SHP77 treated with DMSO at 0.1 percent for 48 hours (cell line): ENCODE results near the gene MYBBP1A.

Experiments used
- DNase-seq: peaks from one replicate; lab custom pipeline; 2025; lab: John Stamatoyannopoulos, UW

MYBBP1A gene

DNA sequence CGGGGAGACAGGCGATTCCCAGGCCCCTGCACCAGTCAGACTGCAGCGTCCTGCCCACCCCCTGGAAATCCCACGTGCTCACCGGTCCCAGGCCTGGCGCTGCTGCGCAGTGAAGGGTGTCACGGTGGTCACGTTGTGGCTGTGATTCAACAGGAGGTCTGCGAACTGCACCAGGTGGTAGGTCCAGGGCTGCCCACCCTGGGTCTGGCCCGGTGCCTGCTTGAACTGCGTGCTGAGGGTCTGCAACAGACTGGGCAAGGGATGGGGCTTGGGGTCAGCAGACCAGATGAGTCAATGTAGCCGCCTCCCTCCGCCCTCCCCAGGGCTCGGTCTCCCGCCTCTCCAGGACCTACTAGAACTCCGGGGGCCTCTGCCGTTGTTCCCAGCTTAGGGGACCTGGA is 7.1 kb downstream of the MYBBP1A start:
- no peak for DNase-seq

DNA sequence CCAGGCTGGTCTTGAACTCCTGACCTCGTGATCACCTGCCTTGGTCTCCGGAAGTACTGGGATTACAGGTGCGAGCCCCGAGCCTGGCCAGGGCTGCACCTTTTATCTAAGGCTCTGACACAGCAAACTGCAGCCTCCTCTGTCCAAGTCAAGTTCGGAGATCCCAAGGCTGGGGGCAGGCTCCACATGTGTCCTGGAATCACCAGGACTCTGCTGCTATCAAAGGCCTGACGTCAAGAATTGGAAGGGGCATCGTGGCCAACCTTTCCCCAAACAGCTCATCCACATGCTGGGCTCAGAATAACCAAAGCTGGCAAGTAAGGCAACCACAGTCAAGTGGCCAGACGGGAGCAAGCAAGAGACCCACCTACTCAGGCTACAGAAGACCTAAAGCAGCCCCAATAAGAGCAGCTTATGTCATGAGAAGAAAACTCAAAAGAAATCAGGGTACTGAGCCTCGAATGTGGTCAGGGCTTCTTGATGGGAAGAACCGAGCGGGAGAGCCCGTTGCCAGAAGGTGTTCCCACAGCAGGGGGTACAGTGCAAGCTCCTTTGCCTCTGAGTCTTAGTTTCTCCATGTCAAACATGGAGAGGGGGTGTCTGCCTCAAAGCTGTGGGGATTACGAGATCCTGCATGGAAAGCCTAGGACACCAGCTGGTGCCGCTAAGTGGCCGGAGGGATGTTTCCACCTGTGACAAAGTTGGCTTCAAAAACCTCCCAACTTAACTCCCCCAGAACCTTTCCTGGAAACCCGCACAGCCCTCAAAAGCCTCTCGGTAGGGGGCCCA is 7.9 kb downstream of the MYBBP1A start:
- DNase-seq = no peak

DNA sequence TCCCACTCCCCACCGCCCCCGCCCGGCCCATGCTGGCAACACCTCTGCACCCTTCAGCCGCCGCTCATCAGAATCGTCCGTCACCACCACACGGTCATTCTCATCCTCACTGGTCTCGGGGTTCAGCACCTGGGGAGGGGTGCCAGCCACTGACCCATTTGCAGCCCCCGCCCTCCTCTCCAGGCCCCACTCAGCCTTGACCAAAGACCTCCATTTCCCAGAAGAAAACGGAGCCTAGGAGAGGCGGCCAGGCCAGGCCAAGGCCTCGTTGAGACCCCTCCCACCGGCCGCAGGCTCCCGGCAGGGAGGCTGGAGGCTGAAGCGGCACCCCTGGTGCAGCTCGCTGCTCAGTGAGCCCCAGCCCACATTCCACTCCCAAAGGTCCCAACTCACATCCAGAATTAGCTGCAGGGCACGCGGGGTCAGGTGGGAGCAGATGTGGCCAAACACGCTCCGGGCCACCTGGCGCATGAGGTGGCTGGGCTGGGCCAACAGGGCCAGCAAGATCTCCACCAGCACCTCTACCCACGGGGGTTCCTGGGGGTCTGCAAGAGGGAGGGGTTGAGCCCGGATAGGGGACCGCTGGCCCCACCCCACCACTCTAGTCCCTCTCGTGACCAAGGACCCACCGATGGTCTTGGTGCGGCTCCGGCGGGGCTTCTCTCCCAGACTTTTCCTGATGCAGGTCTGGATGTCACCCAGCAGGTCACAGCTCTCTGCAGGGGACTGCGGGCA is 9.8 kb downstream of the MYBBP1A start:
- DNase-seq = no peak

DNA sequence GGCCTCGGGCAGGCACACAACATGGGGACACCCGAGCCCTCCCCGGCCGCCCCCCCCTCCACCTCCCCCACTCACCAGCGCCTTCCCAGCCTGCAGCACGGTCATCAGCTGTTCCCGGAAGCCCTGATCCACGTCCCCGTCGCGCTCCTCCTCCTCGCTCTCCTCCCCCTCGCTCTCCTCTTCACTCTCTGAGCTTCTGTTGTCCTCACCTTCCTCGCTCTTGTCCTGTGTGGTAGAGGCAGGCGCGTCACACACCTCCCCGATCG is 10.3 kb downstream of the MYBBP1A start:
- no peak for DNase-seq

DNA sequence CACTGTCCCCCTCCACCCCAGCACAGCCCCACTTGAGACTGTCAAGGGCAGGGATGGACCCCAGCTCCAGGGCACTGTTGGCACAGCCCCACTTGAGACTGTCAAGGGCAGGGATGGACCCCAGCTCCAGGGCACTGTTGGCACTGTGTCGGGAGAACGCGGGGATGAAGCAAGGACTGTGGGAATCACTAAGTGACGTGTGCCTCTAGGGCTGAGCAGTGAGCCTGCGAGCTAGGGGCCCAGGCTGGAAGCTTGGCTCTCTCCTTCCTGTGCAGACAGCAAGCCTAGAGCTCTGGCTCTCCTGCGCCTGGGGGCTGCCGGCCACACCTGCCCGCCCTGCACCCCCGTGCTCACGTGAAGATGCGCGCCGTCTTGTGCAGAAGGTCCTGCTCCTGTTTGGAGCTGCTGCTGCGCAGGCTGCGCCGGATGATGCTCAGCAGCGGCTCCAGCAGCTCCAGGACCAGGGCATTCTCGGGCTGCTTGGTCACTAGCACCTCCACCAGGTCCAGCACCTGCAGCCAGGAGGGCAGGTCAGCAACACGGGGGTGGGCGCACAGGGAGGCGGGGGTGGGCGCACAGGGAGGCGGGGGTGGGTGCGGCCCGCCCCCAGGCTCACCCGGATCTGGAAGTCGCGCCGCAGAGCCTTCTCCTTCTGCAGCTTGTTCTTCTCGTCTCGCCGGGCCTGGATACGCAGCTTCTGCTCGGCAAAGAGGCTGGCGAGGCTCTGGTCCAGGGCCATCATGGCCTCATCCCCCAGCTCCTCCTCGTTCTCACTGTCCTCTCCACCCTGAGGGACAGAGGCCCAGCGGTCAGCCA is 10.8 kb downstream of the MYBBP1A start:
- no peak for DNase-seq

DNA sequence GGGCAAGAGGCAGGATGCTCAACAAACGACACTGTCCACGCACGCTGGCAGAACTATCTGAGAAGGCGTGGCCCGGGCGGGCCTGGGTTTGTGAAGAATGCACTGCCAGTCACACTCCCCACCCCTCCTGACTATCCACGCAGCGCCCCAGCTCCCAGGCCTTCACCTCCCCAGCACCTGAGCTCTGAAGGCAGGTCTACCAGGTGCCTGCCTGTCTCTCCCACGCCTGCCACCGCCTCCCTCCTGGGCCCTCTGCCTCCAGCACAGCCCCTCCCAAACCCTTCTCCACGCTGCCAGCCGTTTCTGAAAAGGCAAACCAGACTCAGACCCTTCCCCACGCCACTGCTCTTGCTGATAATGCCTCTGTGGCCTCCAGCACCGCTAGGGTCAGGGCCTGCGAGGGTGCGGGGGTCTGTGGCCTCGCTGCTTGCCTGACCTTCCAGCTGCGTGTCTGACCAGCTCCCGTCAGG is 11.6 kb downstream of the MYBBP1A start:
- no peak for DNase-seq

DNA sequence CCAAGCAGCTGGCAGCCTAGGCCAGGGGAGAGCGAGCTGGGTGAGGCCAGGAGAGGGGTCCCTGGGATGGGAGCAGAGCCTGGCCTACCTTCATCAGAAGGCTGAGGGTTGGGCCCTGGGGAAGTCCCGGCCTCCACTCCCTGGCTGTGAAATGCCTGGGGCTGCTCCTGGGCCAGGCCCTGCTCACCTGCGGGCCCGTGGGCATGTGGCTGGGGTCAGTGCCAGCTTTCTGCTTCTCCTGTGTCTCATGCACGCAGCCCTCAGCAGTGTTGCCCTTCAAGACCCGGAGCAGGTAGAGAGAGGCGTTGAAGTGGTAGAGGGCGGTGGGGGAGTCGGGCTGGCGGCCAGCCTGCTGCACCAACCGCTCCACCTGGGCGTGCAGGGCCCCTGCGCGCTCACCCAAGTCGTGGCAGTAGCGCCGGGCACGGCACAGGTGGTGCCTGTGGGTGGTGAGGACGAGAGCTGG is 12.4 kb downstream of the MYBBP1A start:
- no peak for DNase-seq

GRCh38 chr17:4542003-4542725 is 13.0 kb downstream of the MYBBP1A start:
- DNase-seq = no peak

GRCh38 chr17:4541328-4542002 is 13.7 kb downstream of the MYBBP1A start:
- DNase-seq = no peak

DNA sequence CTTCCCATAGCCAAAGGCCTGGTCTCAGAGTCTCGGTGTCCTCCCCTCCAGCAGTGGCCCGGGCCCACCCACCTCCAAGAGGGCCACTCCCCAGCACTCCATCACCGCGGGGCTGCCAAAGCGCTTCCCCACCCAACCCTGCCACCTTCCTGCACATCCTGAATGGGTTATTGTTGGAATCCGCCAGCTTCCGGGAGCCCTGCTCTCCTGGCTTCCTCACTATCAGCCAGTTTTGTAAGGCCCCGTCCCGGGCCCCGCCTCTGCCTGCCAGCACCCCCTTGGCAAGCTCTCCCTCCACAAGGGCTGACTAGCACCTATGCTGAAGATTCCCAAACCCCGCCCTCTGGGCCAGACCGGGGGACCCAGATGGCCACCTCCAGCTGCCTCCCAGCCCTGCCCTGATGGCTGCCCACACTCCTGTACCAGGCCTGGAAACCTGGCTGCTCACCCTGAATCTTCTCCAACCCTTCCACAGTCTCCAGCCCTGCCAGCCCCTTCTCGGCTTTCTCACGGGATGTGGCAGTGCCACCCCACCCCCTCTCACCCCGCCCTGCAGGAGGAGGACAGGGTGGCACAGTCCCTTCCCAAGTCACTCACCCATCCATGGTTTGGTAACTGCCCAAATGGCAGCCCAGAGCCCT is 14.4 kb downstream of the MYBBP1A start:
- DNase-seq = no peak

- DNase-seq = no peak
These were observed 14.9 kb downstream of the MYBBP1A start for GRCh38 chr17:4540224-4540651.

GRCh38 chr17:4539576-4540223 is 15.5 kb downstream of the MYBBP1A start:
- DNase-seq = no peak

- no peak for DNase-seq
These were observed 16.2 kb downstream of the MYBBP1A start for GRCh38 chr17:4539025-4539424.

DNA sequence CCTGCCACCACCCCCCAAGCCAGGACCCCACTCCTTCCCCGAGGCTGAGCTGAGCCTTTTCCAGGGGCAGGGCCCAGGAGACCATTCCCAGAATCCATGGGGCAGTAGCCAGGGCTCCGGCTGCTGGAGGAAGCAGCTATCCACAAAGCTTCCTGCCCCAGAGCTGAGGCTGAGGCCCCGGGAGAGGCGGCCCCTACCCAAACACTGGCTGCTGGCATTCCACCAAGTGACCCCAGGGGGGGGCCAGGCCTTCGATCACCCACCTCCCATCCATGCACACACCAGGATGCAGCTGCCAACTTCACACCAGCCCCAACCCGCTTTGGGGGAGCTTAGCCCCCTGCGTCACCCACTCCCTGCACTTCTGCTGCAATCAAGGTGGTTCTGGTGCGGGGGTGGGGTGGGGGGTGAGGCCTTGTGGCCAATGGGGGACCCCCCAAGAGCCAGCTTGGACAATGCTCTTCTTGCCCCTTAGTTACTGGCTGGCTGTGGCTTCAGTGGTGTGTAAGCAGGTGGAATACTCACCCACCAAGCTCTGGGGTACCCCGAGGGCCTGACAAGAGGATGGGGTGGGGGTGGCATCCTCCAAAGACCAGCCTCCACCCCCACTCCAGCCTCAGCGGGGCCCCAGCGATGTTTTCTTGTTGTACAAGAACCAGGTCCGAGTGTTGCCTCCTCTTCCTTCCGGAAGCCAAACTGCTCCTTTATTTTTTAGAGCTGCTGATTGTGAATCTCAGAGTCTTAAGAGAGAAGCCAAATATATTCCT is 16.8 kb downstream of the MYBBP1A start:
- no peak for DNase-seq

- DNase-seq = no peak
These were observed 17.5 kb downstream of the MYBBP1A start for GRCh38 chr17:4537451-4538235.

DNA sequence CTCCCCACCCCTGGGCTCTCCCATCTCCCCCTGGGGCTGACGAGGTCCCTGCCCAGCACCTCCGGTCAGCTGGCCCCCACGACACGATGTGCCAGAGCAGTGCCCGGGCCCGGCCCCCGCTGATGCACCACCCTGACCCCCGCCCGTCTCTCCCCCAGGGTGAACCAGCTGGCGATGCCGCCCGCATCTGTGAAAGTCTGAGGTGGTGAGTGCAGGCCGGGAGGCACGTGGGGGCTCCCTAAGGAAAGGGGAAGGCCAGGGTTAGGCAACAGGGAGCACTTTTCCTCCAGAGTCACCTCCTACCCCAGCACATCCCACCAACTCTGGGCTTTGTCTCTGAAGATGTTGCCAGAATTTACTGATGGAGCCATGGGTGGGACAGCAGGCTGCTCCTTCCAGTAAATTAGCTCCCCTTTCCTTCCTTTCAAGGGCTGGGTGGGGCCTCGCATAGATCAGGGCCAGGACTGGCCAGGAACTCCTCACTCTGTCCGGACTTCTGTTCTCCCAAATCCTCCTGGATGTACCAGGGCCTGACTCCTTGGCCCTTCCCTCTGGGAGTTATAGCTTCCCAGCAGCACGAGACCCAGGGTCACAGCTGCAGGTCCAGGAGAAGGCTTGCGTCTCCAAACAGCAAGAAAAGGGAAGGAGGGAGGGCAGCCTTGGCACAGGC is 18.3 kb downstream of the MYBBP1A start:
- no peak for DNase-seq

GRCh38 chr17:4536259-4536741 is 18.9 kb downstream of the MYBBP1A start:
- no peak for DNase-seq

- no peak for DNase-seq
These were observed 19.4 kb downstream of the MYBBP1A start for GRCh38 chr17:4535667-4536258.
